HL-60 (cell line): Measurements from ENCODE around the gene TPM3.

Experiments
- CTCF ChIP-seq: IDR thresholded peaks from one replicate; pipeline ENCODE4 v1.5.1; 2011; ENCODE audit warnings: low read length, control low read depth, inconsistent platforms; ENCODE audit not compliant: insufficient read depth
- TF ChIP-seq, protein P1 (sequence below): IDR thresholded peaks from 2 replicates; pipeline ENCODE4 v1.6.1; 2012; ENCODE audit warnings: low read depth; ENCODE audit not compliant: insufficient replicate concordance

- TF ChIP-seq CTCF, result no peak
- TF ChIP-seq, protein P1, sequence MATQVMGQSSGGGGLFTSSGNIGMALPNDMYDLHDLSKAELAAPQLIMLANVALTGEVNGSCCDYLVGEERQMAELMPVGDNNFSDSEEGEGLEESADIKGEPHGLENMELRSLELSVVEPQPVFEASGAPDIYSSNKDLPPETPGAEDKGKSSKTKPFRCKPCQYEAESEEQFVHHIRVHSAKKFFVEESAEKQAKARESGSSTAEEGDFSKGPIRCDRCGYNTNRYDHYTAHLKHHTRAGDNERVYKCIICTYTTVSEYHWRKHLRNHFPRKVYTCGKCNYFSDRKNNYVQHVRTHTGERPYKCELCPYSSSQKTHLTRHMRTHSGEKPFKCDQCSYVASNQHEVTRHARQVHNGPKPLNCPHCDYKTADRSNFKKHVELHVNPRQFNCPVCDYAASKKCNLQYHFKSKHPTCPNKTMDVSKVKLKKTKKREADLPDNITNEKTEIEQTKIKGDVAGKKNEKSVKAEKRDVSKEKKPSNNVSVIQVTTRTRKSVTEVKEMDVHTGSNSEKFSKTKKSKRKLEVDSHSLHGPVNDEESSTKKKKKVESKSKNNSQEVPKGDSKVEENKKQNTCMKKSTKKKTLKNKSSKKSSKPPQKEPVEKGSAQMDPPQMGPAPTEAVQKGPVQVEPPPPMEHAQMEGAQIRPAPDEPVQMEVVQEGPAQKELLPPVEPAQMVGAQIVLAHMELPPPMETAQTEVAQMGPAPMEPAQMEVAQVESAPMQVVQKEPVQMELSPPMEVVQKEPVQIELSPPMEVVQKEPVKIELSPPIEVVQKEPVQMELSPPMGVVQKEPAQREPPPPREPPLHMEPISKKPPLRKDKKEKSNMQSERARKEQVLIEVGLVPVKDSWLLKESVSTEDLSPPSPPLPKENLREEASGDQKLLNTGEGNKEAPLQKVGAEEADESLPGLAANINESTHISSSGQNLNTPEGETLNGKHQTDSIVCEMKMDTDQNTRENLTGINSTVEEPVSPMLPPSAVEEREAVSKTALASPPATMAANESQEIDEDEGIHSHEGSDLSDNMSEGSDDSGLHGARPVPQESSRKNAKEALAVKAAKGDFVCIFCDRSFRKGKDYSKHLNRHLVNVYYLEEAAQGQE, result no peak
These were observed 29.5 kb upstream of the TPM3 start for GRCh38 chr1:154221278-154222001.
